Loucy (cell line): ENCODE results near the gene FCGR2B.
"Not testable (repeated sequence)": the region's sequence is repeated elsewhere in the genome, so short reads cannot be mapped to it uniquely, and the experiment has no call there.

ENCODE experiments used
- CTCF ChIP-seq: fragments of 200-600 bp; sonication (generic); conservative IDR thresholded peaks from 2 replicates; pipeline ENCODE4 v1.5.1; 2014; ENCODE audit warnings: mild to moderate bottlenecking, antibody characterized with exemption, low read length
- EZH2phosphoT487 ChIP-seq: fragments of 200-600 bp; IDR thresholded peaks from 2 replicates; pipeline ENCODE4 v1.6.1; 2018; ENCODE audit warnings: antibody characterized with exemption, mild to moderate bottlenecking, moderate library complexity, borderline replicate concordance

DNA sequence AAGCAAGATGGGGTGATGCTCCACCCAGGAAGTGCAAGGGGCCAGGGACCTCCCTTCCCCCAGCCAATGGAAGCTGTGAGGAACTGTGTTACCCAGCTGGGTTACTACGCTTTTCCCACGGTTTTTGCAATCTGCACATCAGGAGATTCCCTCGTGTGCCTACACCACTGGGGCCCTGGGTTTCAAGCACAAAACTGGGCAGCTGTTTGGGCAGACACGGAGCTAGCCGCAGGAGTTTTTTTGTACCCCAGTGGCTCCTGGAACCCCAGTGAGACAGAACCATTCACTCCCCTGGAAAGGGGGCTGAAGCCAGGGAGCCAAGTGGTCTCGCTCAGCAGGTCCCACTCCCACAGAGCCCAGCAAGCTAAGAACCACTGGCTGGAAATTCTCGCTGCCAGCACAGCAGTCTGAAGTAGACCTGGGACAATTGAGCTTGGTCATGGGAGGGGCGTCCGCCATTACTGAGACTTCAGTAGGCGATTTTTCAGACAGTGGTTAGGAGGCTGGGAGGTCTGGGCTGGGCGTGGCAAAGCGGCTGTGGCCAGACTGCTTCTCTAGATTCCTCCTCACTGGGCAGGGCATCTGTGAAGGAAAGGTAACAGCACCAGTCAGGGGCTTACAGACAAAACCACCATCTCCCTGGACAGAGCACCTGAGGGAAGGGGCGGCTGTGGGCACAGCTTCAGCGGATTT, 30.2 kb downstream of the FCGR2B start:
- TF ChIP-seq CTCF, EZH2phosphoT487: not testable (repeated sequence)
